T-helper 2 cell treated with Interferon-gamma antibody and Interleukin-4, amounts not matched to agents 100 ng/mL and 5 ng/mL, for 36 hours (primary cell): ENCODE measurements around the gene MYLK4. TPM values are rescaled to one million over a fixed set of nuclear protein-coding genes. Genes with fewer than 3 reads are reported as not detected.

Experiments
- intact Hi-C: fragments of 100-400 bp; cut with micrococcal nuclease; formaldehyde crosslinking; loops from one replicate; pipeline ENCODE4 v1.15.1; 2023
- total RNA-seq: library from RNA; stranded (reverse); gene quantifications from 2 replicates; pipeline ENCODE4 v1.2.3, GENCODE V29; 2022

The MYLK4 gene
- total RNA-seq, 1 donor from 2014 or later = 0.30 TPM

GRCh38 chr6:2739335-2739734 is 11.4 kb downstream of the MYLK4 start:
- intact Hi-C loops = no loop called here

- intact Hi-C loops = loop anchor here (1.0 kb wide), 1 partner anchor 23 kb away; no protein-coding TSS in a partner anchor
Observed at GRCh38 chr6:2738373-2738979, 12.2 kb downstream of the MYLK4 start.

- intact Hi-C loops = loop anchor here (1.0 kb wide), 1 partner anchor 23 kb away; no protein-coding TSS in a partner anchor
Observed at GRCh38 chr6:2737885-2738284, 12.8 kb downstream of the MYLK4 start.

GRCh38 chr6:2734488-2735166 is 16.1 kb downstream of the MYLK4 start:
- intact Hi-C loops = no loop called here

GRCh38 chr6:2733736-2734480 is 16.8 kb downstream of the MYLK4 start:
- intact Hi-C loops = no loop called here

GRCh38 chr6:2733324-2733723 is 17.4 kb downstream of the MYLK4 start:
- intact Hi-C loops = no loop called here

GRCh38 chr6:2732503-2733089 is 18.1 kb downstream of the MYLK4 start:
- intact Hi-C loops = no loop called here

- intact Hi-C loops = no loop called here
Observed at GRCh38 chr6:2731281-2731909, 19.3 kb downstream of the MYLK4 start.

- intact Hi-C loops = no loop called here
Observed at GRCh38 chr6:2730353-2731107, 20.2 kb downstream of the MYLK4 start.

GRCh38 chr6:2729921-2730320 is 20.8 kb downstream of the MYLK4 start:
- intact Hi-C loops = no loop called here

GRCh38 chr6:2725999-2726567 is 24.6 kb downstream of the MYLK4 start:
- intact Hi-C loops = no loop called here

GRCh38 chr6:2725364-2725988 is 25.2 kb downstream of the MYLK4 start:
- intact Hi-C loops = no loop called here

- intact Hi-C loops = no loop called here
Observed at GRCh38 chr6:2721219-2721618, 29.5 kb downstream of the MYLK4 start.

- intact Hi-C loops = no loop called here
Observed at GRCh38 chr6:2719093-2719455, 31.6 kb downstream of the MYLK4 start.

- intact Hi-C loops = no loop called here
Observed at GRCh38 chr6:2718334-2719092, 32.2 kb downstream of the MYLK4 start.

- intact Hi-C loops = no loop called here
Observed at GRCh38 chr6:2716936-2717700, 33.6 kb downstream of the MYLK4 start.

- intact Hi-C loops = no loop called here
Observed at GRCh38 chr6:2715737-2716136, 35.0 kb downstream of the MYLK4 start.

- intact Hi-C loops = no loop called here
Observed at GRCh38 chr6:2714111-2714895, 36.4 kb downstream of the MYLK4 start.
